ENCODE measurements around the gene RPTOR.

RPTOR gene

GRCh38 chr17:80908211-80908610 is 363.6 kb downstream of the RPTOR start:
- CTCF ChIA-PET: interaction anchor here (2.3 to 2.9 kb wide), 2 partner anchors 8 to 16 kb away, joined by 7 to 25 read pairs; no protein-coding TSS in a partner anchor
- POLR2A ChIA-PET: no interaction called here
- no peak for TF ChIP-seq CTCF (IDR thresholded peaks at IDR 0.05; ENCODE audit: control extremely low read depth, extremely low read depth, low read depth, missing control alignments)
- DNase-seq (ENCODE audit: extremely low spot score): no peak

- no peak for TF ChIP-seq CTCF (IDR thresholded peaks at IDR 0.05; ENCODE audit: control extremely low read depth, extremely low read depth, low read depth, missing control alignments)
- ChIA-PET POLR2A (no interaction called here), CTCF (interaction anchor here (0.9 to 2.9 kb wide), 4 partner anchors 9 to 80 kb away, joined by 3 to 25 read pairs (median 5); no protein-coding TSS in a partner anchor)
- no peak for DNase-seq (ENCODE audit: extremely low spot score)
These were observed 364.1 kb downstream of the RPTOR start for GRCh38 chr17:80908776-80909175.

- POLR2A ChIA-PET: interaction anchor here (0.8 to 1.3 kb wide), 2 partner anchors 18 to 304 kb away, joined by 3 read pairs; no protein-coding TSS in a partner anchor
These were observed 365.0 kb downstream of the RPTOR start for GRCh38 chr17:80909635-80910034.

GRCh38 chr17:80910043-80910442 is 365.4 kb downstream of the RPTOR start:
- no peak for TF ChIP-seq CTCF (IDR thresholded peaks at IDR 0.05; ENCODE audit: control extremely low read depth, extremely low read depth, low read depth, missing control alignments)
- DNase-seq (ENCODE audit: extremely low spot score): no peak
- CTCF ChIA-PET: interaction anchor here (0.9 to 2.9 kb wide), 8 partner anchors 8 to 114 kb away, joined by 3 to 25 read pairs (median 4); no protein-coding TSS in a partner anchor
- POLR2A ChIA-PET: interaction anchor here (0.8 to 1.3 kb wide), 2 partner anchors 18 to 304 kb away, joined by 3 read pairs; no protein-coding TSS in a partner anchor

More at GRCh38 chr17:80909635-80910034, 365.0 kb downstream of the RPTOR start:
- no peak for DNase-seq (ENCODE audit: extremely low spot score)
- CTCF ChIA-PET: interaction anchor here (0.9 to 2.9 kb wide), 7 partner anchors 9 to 76 kb away, joined by 3 to 25 read pairs (median 4); no protein-coding TSS in a partner anchor
- no peak for TF ChIP-seq CTCF (IDR thresholded peaks at IDR 0.05; ENCODE audit: control extremely low read depth, extremely low read depth, low read depth, missing control alignments)

GRCh38 chr17:80912476-80912875 is 367.8 kb downstream of the RPTOR start:
- ChIA-PET CTCF (interaction anchor here (1.0 to 2.2 kb wide), 4 partner anchors 10 to 24 kb away, joined by 3 to 5 read pairs (median 4); no protein-coding TSS in a partner anchor), POLR2A (no interaction called here)
- TF ChIP-seq CTCF (IDR thresholded peaks at IDR 0.05; ENCODE audit: control extremely low read depth, extremely low read depth, low read depth, missing control alignments): no peak
- DNase-seq (ENCODE audit: extremely low spot score): no peak

- POLR2A ChIA-PET: no interaction called here
- no peak for TF ChIP-seq CTCF (IDR thresholded peaks at IDR 0.05; ENCODE audit: control extremely low read depth, extremely low read depth, low read depth, missing control alignments)
- no peak for DNase-seq (ENCODE audit: extremely low spot score)
- CTCF ChIA-PET: interaction anchor here (1.4 kb wide), 1 partner anchor 16 kb away, joined by 3 read pairs; no protein-coding TSS in a partner anchor
These were observed 369.5 kb downstream of the RPTOR start for GRCh38 chr17:80913928-80914821.

Measured in GM10248 (cell line).